HL-60 (cell line): ENCODE measurements around the gene TNFRSF12A.

Source experiments
- CTCF ChIP-seq: IDR thresholded peaks from one replicate; pipeline ENCODE4 v1.5.1; 2011; ENCODE audit warnings: low read length, control low read depth, inconsistent platforms; ENCODE audit not compliant: insufficient read depth
- POLR2AphosphoS5 ChIP-seq: IDR thresholded peaks from 2 replicates; pipeline ENCODE4 v1.6.1; 2012; ENCODE audit warnings: low read depth

GRCh38 chr16:3004319-3004718 lies 15.8 kb upstream of the TNFRSF12A start:
- TF ChIP-seq CTCF (no peak), POLR2AphosphoS5 (no peak)
